Mesendoderm (in vitro differentiated cells): Measurements from ENCODE around the gene SKIC8.
"Not testable (repeated sequence)": the region's sequence is repeated elsewhere in the genome, so short reads cannot be mapped to it uniquely, and the experiment has no call there.

Experiments
- DNase-seq: peaks from one replicate; pipeline ENCODE4 v3.0.0; 2013
- H2AK5ac ChIP-seq: 2 replicates; pipeline ENCODE4 v1.6.1; 2013; ENCODE audit warnings: low read length, inconsistent platforms
- H2BK120ac ChIP-seq: 2 replicates; pipeline ENCODE4 v1.6.1; 2013; ENCODE audit warnings: low read depth, mild to moderate bottlenecking, low read length, moderate library complexity, mixed read lengths
- H2BK15ac ChIP-seq: replicated peaks from 2 replicates; pipeline ENCODE4 v1.6.1; 2013; ENCODE audit warnings: low read depth, mild to moderate bottlenecking, moderate library complexity
- H2BK5ac ChIP-seq: 2 replicates; pipeline ENCODE4 v1.6.1; 2013; ENCODE audit warnings: low read length, inconsistent platforms
- H3K18ac ChIP-seq: 2 replicates; pipeline ENCODE4 v1.6.1; 2013; ENCODE audit warnings: mild to moderate bottlenecking, low read length, mixed read lengths
- H3K23ac ChIP-seq: one replicate; pipeline ENCODE4 v1.6.1; 2013; ENCODE audit warnings: low read length
- H3K27ac ChIP-seq: 2 replicates; pipeline ENCODE4 v1.5.1; 2013; ENCODE audit warnings: low read depth, mild to moderate bottlenecking, inconsistent platforms, low read length, moderate library complexity
- H3K27me3 ChIP-seq: 2 replicates; pipeline ENCODE4 v1.6.1; 2013; ENCODE audit warnings: low read length, control low read depth, mild to moderate bottlenecking, inconsistent platforms; ENCODE audit not compliant: insufficient read depth, poor library complexity
- H3K36me3 ChIP-seq: 2 replicates; pipeline ENCODE4 v1.6.1; 2013; ENCODE audit warnings: low read length, inconsistent platforms; ENCODE audit not compliant: control insufficient read depth, insufficient read depth
- H3K4ac ChIP-seq: one replicate; pipeline ENCODE4 v1.6.1; 2013; ENCODE audit warnings: low read depth, mild to moderate bottlenecking, low read length, moderate library complexity
- H3K4me1 ChIP-seq: 2 replicates; pipeline ENCODE4 v1.6.1; 2013; ENCODE audit warnings: low read depth, low read length, inconsistent platforms; ENCODE audit not compliant: control insufficient read depth
- H3K4me2 ChIP-seq: 2 replicates; pipeline ENCODE4 v1.6.1; 2013; ENCODE audit warnings: low read length
- H3K4me3 ChIP-seq: 2 replicates; pipeline ENCODE4 v1.5.1; 2013; ENCODE audit warnings: mild to moderate bottlenecking, low read length
- H3K56ac ChIP-seq: one replicate; pipeline ENCODE4 v1.6.1; 2013; ENCODE audit warnings: low read length
- H3K79me1 ChIP-seq: 2 replicates; pipeline ENCODE4 v1.6.1; 2013; ENCODE audit warnings: low read length, inconsistent platforms
- H3K79me2 ChIP-seq: 2 replicates; pipeline ENCODE4 v1.6.1; 2013; ENCODE audit warnings: mild to moderate bottlenecking, low read length; ENCODE audit not compliant: control insufficient read depth, insufficient read depth
- H3K9ac ChIP-seq: 2 replicates; pipeline ENCODE4 v1.6.1; 2013; ENCODE audit warnings: low read length, inconsistent platforms
- H4K5ac ChIP-seq: one replicate; pipeline ENCODE4 v1.6.1; 2013; ENCODE audit warnings: low read length
- H4K8ac ChIP-seq: one replicate; pipeline ENCODE4 v1.6.1; 2013; ENCODE audit warnings: low read depth, mild to moderate bottlenecking, control low read depth, low read length, moderate library complexity
- WGBS: extraction: QIAGEN DNeasy Blood & Tissue Kit; methylation state at CpG from one replicate; pipeline ENCODE4 v1.1.7; 2013; ENCODE audit warnings: low lambda C conversion rate, missing lambda C conversion rate; ENCODE audit not compliant: insufficient coverage; ENCODE audit errors: extremely low coverage; 5-methylcytosine and 5-hydroxymethylcytosine counted together

The SKIC8 gene

GRCh38 chr15:78255421-78256043 is 43.9 kb downstream of the SKIC8 start:
- Histone ChIP-seq H4K8ac (no peak overlapping the region), H3K9ac (no peak overlapping the region), H3K4ac (no peak overlapping the region), H3K18ac (no peak overlapping the region), H3K27ac (no peak overlapping the region), H2BK5ac (no peak overlapping the region), H2AK5ac (no peak overlapping the region), H3K79me2 (no peaks in the 10 kb centered on the region), H3K4me3 (no peak overlapping the region), H3K4me2 (no peak overlapping the region), H3K79me1 (no peaks in the 10 kb centered on the region), H3K36me3 (no peaks in the 10 kb centered on the region), H2BK15ac (no peak overlapping the region), H2BK120ac (no peak overlapping the region), H4K5ac (no peak overlapping the region), H3K56ac (no peak overlapping the region), H3K27me3 (no peaks in the 10 kb centered on the region), H3K4me1 (no peaks in the 10 kb centered on the region), H3K23ac (no peak overlapping the region)
- no CpG with 5 or more reads among the region's 1 CpG for WGBS
- no peak for DNase-seq

DNA sequence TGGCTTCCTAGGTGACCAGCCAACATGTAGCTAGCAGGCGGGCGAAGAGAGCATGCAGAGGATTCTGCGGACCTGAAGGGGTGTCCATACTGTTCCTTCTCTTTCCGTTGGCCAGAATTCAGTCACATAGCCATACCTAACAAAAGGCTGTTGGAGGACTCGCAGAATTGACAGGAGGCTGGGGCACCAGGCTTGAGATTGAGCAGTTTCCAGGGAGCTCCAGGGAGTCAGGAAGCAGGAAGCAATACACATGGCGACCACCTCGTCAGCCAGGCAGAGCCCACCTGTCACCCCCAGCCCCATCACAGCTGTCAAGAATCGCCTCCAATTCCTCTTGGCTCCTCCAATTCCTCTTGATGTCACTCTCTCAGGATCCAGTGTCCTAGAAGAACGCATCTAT is 48.3 kb downstream of the SKIC8 start:
- H3K4me1 ChIP-seq = no peaks in the 10 kb centered on the region
- no peak overlapping the region for H3K4me3 ChIP-seq
- H3K79me2 ChIP-seq = no peaks in the 10 kb centered on the region
- DNase-seq = no peak
- H2BK5ac ChIP-seq = no peak overlapping the region
- H3K4ac ChIP-seq = no peak overlapping the region
- no peak overlapping the region for H3K56ac ChIP-seq
- no peak overlapping the region for H3K23ac ChIP-seq
- no peak overlapping the region for H4K5ac ChIP-seq
- no peak overlapping the region for H3K27ac ChIP-seq
- no peak overlapping the region for H2AK5ac ChIP-seq
- H2BK15ac ChIP-seq = no peak overlapping the region
- H4K8ac ChIP-seq = no peak overlapping the region
- no peaks in the 10 kb centered on the region for H3K36me3 ChIP-seq
- no peaks in the 10 kb centered on the region for H3K79me1 ChIP-seq
- H3K27me3 ChIP-seq = no peaks in the 10 kb centered on the region
- no peak overlapping the region for H3K9ac ChIP-seq
- H2BK120ac ChIP-seq = no peak overlapping the region
- no peak overlapping the region for H3K18ac ChIP-seq
- no peak overlapping the region for H3K4me2 ChIP-seq
- WGBS = no CpG with 5 or more reads among the region's 9 CpGs

DNA sequence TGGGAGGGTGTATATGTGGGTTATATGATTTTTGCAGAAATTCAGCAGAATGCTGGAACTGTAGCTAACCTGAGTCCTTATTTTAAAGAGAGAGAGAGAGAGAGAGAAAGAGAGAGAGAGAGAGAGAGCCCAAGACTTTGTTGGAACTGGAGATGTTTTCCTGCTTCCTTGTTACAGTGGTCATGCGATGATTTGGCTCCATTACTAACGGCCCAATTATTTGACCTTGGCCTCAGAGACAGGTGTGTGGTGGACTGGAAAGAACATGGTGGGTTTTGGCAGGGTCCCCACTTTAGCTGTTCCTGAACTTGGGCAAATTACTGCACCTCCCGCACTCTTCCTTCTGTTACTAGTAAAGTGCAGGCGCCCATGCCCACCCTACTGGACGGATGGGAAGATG is 50.3 kb downstream of the SKIC8 start:
- Histone ChIP-seq H2BK5ac (no peak overlapping the region), H4K8ac (no peak overlapping the region), H3K23ac (no peak overlapping the region), H3K27me3 (no peaks in the 10 kb centered on the region), H3K4me2 (no peak overlapping the region), H3K36me3 (no peaks in the 10 kb centered on the region), H2AK5ac (no peak overlapping the region), H3K18ac (no peak overlapping the region), H3K4me1 (no peaks in the 10 kb centered on the region), H3K56ac (no peak overlapping the region), H3K9ac (no peak overlapping the region), H3K4ac (no peak overlapping the region), H3K79me2 (no peaks in the 10 kb centered on the region), H3K79me1 (no peaks in the 10 kb centered on the region), H3K27ac (no peak overlapping the region), H2BK15ac (no peak overlapping the region), H4K5ac (no peak overlapping the region), H2BK120ac (no peak overlapping the region), H3K4me3 (no peak overlapping the region)
- DNase-seq = no peak
- no CpG with 5 or more reads among the region's 5 CpGs for WGBS

- H3K18ac ChIP-seq = no peak overlapping the region
- no peak overlapping the region for H3K23ac ChIP-seq
- no peak overlapping the region for H2BK5ac ChIP-seq
- H2AK5ac ChIP-seq = no peak overlapping the region
- no peak overlapping the region for H3K4me2 ChIP-seq
- H3K27me3 ChIP-seq = no peaks in the 10 kb centered on the region
- no peaks in the 10 kb centered on the region for H3K79me2 ChIP-seq
- H4K5ac ChIP-seq = no peak overlapping the region
- no peaks in the 10 kb centered on the region for H3K36me3 ChIP-seq
- H2BK15ac ChIP-seq = no peak overlapping the region
- H3K9ac ChIP-seq = no peak overlapping the region
- peaks cover 7% of the 10 kb centered on the region for H3K4me1 ChIP-seq
- no peak overlapping the region for H3K4ac ChIP-seq
- no peaks in the 10 kb centered on the region for H3K79me1 ChIP-seq
- no peak overlapping the region for H3K4me3 ChIP-seq
- H3K27ac ChIP-seq = no peak overlapping the region
- DNase-seq = no peak
- H4K8ac ChIP-seq = no peak overlapping the region
- no peak overlapping the region for H2BK120ac ChIP-seq
- no CpG with 5 or more reads among the region's 1 CpG for WGBS
- H3K56ac ChIP-seq = no peak overlapping the region
Observed at GRCh38 chr15:78247911-78248310, 51.5 kb downstream of the SKIC8 start.

- not testable (repeated sequence) for H3K4ac ChIP-seq, H2BK15ac ChIP-seq, H3K4me1 ChIP-seq, H3K23ac ChIP-seq, H2BK120ac ChIP-seq, H4K8ac ChIP-seq, H3K27me3 ChIP-seq, H3K79me2 ChIP-seq, H3K18ac ChIP-seq, H2BK5ac ChIP-seq, DNase-seq, H3K36me3 ChIP-seq, H3K9ac ChIP-seq, H3K79me1 ChIP-seq, H3K56ac ChIP-seq, H3K4me2 ChIP-seq, H3K27ac ChIP-seq, H4K5ac ChIP-seq, H3K4me3 ChIP-seq, H2AK5ac ChIP-seq
- WGBS = no CpG with 5 or more reads among the region's 39 CpGs
Observed at GRCh38 chr15:78245976-78246620, 53.3 kb downstream of the SKIC8 start.

GRCh38 chr15:78245392-78245791 is 54.0 kb downstream of the SKIC8 start:
- not testable (repeated sequence) for H3K79me2 ChIP-seq, H4K8ac ChIP-seq, H3K23ac ChIP-seq, H3K4ac ChIP-seq, H3K4me1 ChIP-seq, H3K27me3 ChIP-seq, H3K4me2 ChIP-seq, H2BK120ac ChIP-seq, DNase-seq, H3K18ac ChIP-seq, H2BK5ac ChIP-seq, H4K5ac ChIP-seq, H3K56ac ChIP-seq, H3K27ac ChIP-seq, H3K79me1 ChIP-seq, H3K4me3 ChIP-seq, H3K9ac ChIP-seq, H2AK5ac ChIP-seq, H3K36me3 ChIP-seq, H2BK15ac ChIP-seq
- no CpG with 5 or more reads among the region's 14 CpGs for WGBS
